ENCODE data around the gene SGMS1.

SGMS1 gene

DNA sequence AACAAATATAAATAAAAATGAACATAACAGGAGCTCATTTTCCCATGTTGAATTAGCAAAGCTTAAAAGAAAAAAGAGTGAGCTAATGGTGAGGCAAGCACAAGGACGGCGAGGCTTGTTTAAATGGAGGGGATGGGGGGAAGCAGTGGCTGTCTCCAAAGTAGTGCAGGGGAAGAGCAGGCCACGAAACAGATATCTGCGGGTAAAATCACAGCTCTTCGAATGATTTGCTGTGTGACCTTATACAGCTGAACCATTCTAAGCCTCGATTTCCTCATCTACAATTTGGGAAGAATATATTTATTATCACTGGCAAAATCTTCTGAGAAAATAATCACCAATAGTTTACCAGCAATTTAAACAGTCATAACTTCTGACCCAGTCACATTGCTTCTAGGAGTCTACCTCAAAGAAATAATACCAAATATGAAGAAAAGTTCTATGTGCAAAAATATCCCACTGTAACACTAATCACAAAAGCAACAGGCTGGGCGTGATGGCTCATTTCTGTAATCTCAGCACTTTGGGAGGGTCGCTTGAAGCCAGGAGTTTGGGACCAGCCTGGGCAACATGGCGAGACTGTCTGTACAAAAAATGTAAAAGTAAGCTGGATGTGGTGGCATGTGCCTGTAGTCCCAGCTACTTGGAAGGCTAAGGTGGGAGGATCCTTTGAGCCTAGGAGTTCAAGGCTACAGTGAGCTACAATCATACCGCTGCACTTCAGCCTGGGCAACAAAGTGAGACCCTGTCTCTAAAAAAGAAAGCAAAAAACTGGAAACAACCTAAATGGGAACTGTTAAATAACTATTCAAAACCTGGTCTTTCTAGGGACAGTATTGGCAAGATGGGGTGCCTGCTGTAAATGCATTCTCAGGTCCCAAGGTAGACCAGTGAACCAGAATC is 309.3 kb downstream of the SGMS1 start:
- H3K4me3 ChIP-seq (ENCODE audit: control insufficient read depth, low read depth, low read length) = no peak overlapping the region
- no peak for DNase-seq (ENCODE audit: low read depth)
- TF ChIP-seq, protein P1, sequence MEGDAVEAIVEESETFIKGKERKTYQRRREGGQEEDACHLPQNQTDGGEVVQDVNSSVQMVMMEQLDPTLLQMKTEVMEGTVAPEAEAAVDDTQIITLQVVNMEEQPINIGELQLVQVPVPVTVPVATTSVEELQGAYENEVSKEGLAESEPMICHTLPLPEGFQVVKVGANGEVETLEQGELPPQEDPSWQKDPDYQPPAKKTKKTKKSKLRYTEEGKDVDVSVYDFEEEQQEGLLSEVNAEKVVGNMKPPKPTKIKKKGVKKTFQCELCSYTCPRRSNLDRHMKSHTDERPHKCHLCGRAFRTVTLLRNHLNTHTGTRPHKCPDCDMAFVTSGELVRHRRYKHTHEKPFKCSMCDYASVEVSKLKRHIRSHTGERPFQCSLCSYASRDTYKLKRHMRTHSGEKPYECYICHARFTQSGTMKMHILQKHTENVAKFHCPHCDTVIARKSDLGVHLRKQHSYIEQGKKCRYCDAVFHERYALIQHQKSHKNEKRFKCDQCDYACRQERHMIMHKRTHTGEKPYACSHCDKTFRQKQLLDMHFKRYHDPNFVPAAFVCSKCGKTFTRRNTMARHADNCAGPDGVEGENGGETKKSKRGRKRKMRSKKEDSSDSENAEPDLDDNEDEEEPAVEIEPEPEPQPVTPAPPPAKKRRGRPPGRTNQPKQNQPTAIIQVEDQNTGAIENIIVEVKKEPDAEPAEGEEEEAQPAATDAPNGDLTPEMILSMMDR (IDR thresholded peaks at IDR 0.05; ENCODE audit: control insufficient read depth, insufficient read depth, low read depth, low read length, missing control alignments) = no peak

DNA sequence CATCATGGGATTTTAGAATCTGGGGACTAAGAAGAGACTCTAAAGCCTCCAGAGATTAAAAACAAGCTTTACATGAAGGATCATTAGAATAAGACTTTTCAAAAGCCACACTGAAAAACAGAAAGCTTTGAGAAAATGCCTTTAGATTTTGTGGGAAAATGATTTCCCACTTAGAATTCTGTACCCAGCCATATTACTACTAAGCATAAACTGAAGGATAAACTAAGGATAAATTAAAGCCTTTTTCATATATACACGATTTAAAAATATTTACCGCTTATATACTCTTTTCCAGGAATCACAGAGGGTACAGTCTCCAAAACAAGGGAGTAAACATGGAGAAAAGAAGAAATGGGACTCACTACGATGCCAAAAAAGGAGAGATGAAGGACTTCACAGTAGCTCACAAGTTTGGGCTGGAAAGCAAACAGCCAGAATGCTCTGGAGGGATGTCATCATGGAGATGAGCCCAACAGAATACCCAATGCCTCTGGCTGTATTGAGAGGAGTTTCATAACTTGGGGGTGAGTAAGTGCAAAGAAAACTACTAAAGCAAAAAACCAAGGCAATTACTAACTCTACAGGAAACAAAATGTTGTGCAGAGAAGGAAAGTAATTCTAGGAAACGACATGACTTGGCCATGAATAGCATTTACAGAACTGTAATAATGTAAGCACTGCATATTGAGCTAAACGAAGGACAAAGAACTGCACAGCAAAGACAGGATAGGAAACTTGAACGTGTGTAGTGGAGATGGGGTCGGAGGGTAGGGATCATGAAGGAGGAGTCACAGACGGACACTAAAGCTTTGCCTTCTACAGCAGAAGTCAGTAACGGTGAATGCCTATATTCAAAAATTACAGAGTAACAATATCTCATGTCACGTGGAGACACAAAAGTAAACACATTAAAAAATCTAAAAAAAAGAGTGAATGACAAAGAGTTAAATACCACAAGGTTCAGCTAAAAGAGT is 311.0 kb downstream of the SGMS1 start:
- peak; percentile 34 for DNase-seq (ENCODE audit: low read depth)
- TF ChIP-seq, protein P1 (IDR thresholded peaks at IDR 0.05; ENCODE audit: control insufficient read depth, insufficient read depth, low read depth, low read length, missing control alignments) = no peak
- H3K4me3 ChIP-seq (ENCODE audit: control insufficient read depth, low read depth, low read length) = no peak overlapping the region

DNA sequence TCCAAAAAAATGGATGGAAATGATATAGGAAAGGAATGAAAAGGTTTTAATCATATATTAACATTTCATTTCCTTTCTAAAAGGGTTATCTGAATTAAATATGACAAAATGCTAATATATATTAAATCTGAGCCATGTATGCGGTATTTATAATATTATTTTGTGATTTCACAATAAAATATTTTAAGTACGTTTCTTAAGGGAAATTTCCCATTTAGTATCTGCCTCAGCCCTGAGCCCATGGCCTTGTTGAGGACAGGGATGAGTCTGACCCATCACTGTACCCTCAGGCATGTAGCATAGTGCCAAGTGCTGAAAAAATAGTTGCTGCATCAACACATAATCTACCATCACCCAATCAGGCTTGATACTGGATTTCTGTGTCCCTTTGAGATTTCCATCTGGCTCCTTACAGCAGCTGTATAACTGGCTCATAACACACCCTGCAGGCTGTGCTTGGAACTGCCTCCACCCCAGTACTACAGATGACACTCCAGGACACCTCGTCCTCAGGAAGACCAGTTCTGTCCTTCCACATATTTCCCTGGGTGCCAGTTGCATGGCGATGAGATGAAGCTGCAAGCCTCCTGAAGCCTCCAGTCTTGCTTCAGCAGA is 313.1 kb downstream of the SGMS1 start:
- DNase-seq (ENCODE audit: low read depth) = no peak
- TF ChIP-seq, protein P1 (IDR thresholded peaks at IDR 0.05; ENCODE audit: control insufficient read depth, insufficient read depth, low read depth, low read length, missing control alignments) = peak; percentile 26
- H3K4me3 ChIP-seq (ENCODE audit: control insufficient read depth, low read depth, low read length) = no peak overlapping the region

DNA sequence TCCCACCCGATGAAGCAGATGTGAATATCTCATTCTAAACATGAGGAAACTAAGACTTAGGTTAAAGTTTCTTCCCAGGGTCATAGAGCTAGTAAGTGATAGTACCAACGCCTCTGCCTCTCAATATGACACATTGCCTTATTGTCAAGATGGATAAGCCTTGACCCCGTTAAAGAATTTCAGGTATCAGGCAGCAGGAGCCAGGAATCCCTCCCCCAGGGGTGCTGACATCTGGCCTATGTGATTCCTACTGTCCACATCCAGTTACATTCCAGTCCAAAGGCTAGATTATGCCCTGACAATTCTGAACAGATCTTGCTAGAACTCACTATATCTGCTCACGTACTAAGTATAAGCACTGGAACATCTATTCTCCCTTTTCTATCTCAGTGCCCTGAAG is 314.4 kb downstream of the SGMS1 start:
- no peak overlapping the region for H3K4me3 ChIP-seq (ENCODE audit: control insufficient read depth, low read depth, low read length)
- TF ChIP-seq, protein P1 (IDR thresholded peaks at IDR 0.05; ENCODE audit: control insufficient read depth, insufficient read depth, low read depth, low read length, missing control alignments) = no peak
- no peak for DNase-seq (ENCODE audit: low read depth)

DNA sequence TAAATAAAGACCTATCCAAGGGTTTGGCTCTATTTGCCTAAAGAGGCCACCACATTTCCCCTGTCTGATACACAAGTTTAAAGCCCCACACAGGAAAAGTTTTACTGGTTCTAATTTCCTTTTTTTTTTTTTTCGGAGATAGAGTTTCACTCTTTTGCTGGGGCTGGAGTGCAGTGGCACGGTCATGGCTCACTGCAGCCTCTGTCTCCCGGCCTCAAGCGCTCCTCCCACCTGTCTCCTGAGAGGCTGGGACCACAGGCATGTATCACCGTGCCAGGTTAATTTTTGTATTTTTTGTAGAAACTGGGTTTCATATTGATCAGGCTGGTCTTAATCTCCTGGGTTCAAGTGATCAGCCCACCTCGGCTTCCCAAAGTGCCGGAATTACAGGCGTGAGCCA is 319.1 kb downstream of the SGMS1 start:
- TF ChIP-seq, protein P1 (IDR thresholded peaks at IDR 0.05; ENCODE audit: control insufficient read depth, insufficient read depth, low read depth, low read length, missing control alignments) = no peak
- no peak overlapping the region for H3K4me3 ChIP-seq (ENCODE audit: control insufficient read depth, low read depth, low read length)
- DNase-seq (ENCODE audit: low read depth) = no peak

Measured in AG09309 (cell line).